MM.1S (cell line): ENCODE data around the gene NGRN.

Experiments
- DNase-seq: peaks from one replicate; pipeline ENCODE4 v3.0.0-alpha.2; 2015
- H2AFZ ChIP-seq: fragments of 300-600 bp; sonication (generic); 2 replicates; pipeline ENCODE4 v1.6.0; 2016; ENCODE audit warnings: antibody characterized with exemption, low read length
- H3F3A ChIP-seq: fragments of 300-600 bp; sonication (generic); 2 replicates; pipeline ENCODE4 v1.6.1; 2016; ENCODE audit warnings: mild to moderate bottlenecking, antibody characterized with exemption, low read length, moderate library complexity, mixed read lengths; ENCODE audit not compliant: insufficient read depth
- H3K27ac ChIP-seq: fragments of 300-600 bp; sonication (generic); 2 replicates; pipeline ENCODE4 v1.5.1; 2016; ENCODE audit warnings: mild to moderate bottlenecking, low read length
- H3K27me3 ChIP-seq: fragments of 300-600 bp; sonication (generic); replicated peaks from 2 replicates; pipeline ENCODE4 v1.6.0; 2016; ENCODE audit warnings: low read length; ENCODE audit not compliant: insufficient read depth
- H3K36me3 ChIP-seq: fragments of 300-600 bp; sonication (generic); replicated peaks from 2 replicates; pipeline ENCODE4 v1.6.1; 2016; ENCODE audit warnings: mild to moderate bottlenecking, low read length, mixed read lengths; ENCODE audit not compliant: insufficient read depth
- H3K4me1 ChIP-seq: fragments of 300-600 bp; sonication (generic); 2 replicates; pipeline ENCODE4 v1.6.1; 2016; ENCODE audit warnings: low read length, mixed read lengths
- H3K4me2 ChIP-seq: fragments of 300-600 bp; sonication (generic); 2 replicates; pipeline ENCODE4 v1.6.0; 2016; ENCODE audit warnings: low read depth, low read length
- H3K4me3 ChIP-seq: fragments of 300-600 bp; sonication (generic); 2 replicates; pipeline ENCODE4 v1.5.1; 2016; ENCODE audit warnings: low read length, mixed read lengths
- H3K79me2 ChIP-seq: fragments of 300-600 bp; sonication (generic); 2 replicates; pipeline ENCODE4 v1.6.1; 2016; ENCODE audit warnings: mixed run types, low read length, mixed read lengths
- H3K9ac ChIP-seq: fragments of 300-600 bp; sonication (generic); 2 replicates; pipeline ENCODE4 v1.6.1; 2016; ENCODE audit warnings: low read length, mixed read lengths
- H3K9me2 ChIP-seq: fragments of 300-600 bp; sonication (generic); replicated peaks from 2 replicates; pipeline ENCODE4 v1.6.1; 2016; ENCODE audit warnings: mild to moderate bottlenecking, low read length, mixed read lengths; ENCODE audit not compliant: insufficient read depth
- H3K9me3 ChIP-seq: fragments of 300-600 bp; sonication (generic); replicated peaks from 2 replicates; pipeline ENCODE4 v1.6.1; 2016; ENCODE audit warnings: mild to moderate bottlenecking, low read length, mixed read lengths; ENCODE audit not compliant: insufficient read depth
- H4K20me1 ChIP-seq: fragments of 300-600 bp; sonication (generic); 2 replicates; pipeline ENCODE4 v1.6.1; 2016; ENCODE audit warnings: mild to moderate bottlenecking, low read length, moderate library complexity, mixed read lengths; ENCODE audit not compliant: insufficient read depth
- EZH2 ChIP-seq: fragments of 300-600 bp; sonication (generic); optimal IDR thresholded peaks from 2 replicates; pipeline ENCODE3; 2017; ENCODE audit warnings: low read depth, mild to moderate bottlenecking, antibody characterized with exemption, low read length, mixed read lengths
- EZH2phosphoT487 ChIP-seq: fragments of 300-600 bp; sonication (generic); IDR thresholded peaks from 2 replicates; pipeline ENCODE4 v1.6.1; 2018; ENCODE audit warnings: antibody characterized with exemption, low read length
- TF ChIP-seq, protein P1 (sequence below): fragments of 300-600 bp; sonication (generic); IDR thresholded peaks from 2 replicates; pipeline ENCODE4 v1.5.1; 2016; ENCODE audit warnings: antibody characterized with exemption, low read length, mixed read lengths

The NGRN gene

GRCh38 chr15:90240856-90241255 is 24.6 kb upstream of the NGRN start:
- no peak for DNase-seq
- Histone ChIP-seq H3K9me2 (no peaks in the 10 kb centered on the region), H3K9ac (no peak overlapping the region), H3K79me2 (no peaks in the 10 kb centered on the region), H3K4me1 (no peaks in the 10 kb centered on the region), H4K20me1 (no peaks in the 10 kb centered on the region), H3K36me3 (no peaks in the 10 kb centered on the region), H3K27me3 (no peaks in the 10 kb centered on the region), H3F3A (no peaks in the 10 kb centered on the region), H3K4me3 (no peak overlapping the region), H3K9me3 (no peaks in the 10 kb centered on the region), H3K27ac (no peak overlapping the region), H3K4me2 (no peak overlapping the region), H2AFZ (no peak overlapping the region)
- TF ChIP-seq EZH2phosphoT487 (no peak), EZH2 (no peak)
- TF ChIP-seq, protein P1, sequence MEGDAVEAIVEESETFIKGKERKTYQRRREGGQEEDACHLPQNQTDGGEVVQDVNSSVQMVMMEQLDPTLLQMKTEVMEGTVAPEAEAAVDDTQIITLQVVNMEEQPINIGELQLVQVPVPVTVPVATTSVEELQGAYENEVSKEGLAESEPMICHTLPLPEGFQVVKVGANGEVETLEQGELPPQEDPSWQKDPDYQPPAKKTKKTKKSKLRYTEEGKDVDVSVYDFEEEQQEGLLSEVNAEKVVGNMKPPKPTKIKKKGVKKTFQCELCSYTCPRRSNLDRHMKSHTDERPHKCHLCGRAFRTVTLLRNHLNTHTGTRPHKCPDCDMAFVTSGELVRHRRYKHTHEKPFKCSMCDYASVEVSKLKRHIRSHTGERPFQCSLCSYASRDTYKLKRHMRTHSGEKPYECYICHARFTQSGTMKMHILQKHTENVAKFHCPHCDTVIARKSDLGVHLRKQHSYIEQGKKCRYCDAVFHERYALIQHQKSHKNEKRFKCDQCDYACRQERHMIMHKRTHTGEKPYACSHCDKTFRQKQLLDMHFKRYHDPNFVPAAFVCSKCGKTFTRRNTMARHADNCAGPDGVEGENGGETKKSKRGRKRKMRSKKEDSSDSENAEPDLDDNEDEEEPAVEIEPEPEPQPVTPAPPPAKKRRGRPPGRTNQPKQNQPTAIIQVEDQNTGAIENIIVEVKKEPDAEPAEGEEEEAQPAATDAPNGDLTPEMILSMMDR: no peak

- no peaks in the 10 kb centered on the region for H3K27me3 ChIP-seq
- no peak overlapping the region for H3K4me2 ChIP-seq
- no peak overlapping the region for H3K4me3 ChIP-seq
- H3K79me2 ChIP-seq: no peaks in the 10 kb centered on the region
- no peaks in the 10 kb centered on the region for H3K9me3 ChIP-seq
- DNase-seq: no peak
- H3K4me1 ChIP-seq: no peaks in the 10 kb centered on the region
- H3F3A ChIP-seq: no peaks in the 10 kb centered on the region
- H3K36me3 ChIP-seq: no peaks in the 10 kb centered on the region
- TF ChIP-seq, protein P1: no peak
- TF ChIP-seq EZH2phosphoT487 (no peak), EZH2 (no peak)
- no peak overlapping the region for H3K9ac ChIP-seq
- H3K27ac ChIP-seq: no peak overlapping the region
- H2AFZ ChIP-seq: no peak overlapping the region
- no peaks in the 10 kb centered on the region for H4K20me1 ChIP-seq
- H3K9me2 ChIP-seq: no peaks in the 10 kb centered on the region
Measured at GRCh38 chr15:90241343-90242192, 23.9 kb upstream of the NGRN start.

DNA sequence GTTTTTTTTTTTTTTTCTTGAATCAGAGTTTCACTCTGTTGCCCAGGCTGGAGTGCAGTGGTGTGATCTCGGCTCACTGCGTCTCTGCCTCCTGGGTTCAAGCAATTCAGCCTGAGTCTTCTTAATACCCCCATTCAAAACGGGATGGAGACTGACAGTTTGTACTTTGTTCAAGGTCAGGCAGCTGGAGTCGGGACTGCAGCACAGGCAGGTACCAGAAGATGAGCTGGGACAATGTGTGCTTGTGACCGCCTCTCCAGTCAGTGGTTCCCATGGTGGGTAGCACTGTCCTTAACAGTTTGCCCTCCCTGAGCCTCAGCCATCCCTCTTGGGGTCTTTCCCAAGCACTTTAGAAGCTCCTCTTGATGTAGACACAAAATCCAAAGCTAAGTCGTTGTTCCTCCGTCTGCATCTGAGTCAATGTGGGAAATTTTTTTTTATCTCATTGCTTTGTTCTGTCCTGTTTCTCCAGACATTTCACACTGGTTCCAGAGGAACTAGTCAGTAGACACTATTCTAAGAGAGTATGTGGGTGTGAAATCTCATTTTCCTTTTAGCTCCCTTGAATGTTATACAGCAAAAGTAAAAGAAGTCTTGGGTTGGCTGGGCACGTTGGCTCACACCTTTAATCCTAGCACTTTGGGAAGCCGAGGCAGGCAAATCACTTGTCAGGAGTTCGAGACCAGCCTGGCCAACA is 21.4 kb upstream of the NGRN start:
- Histone ChIP-seq H3K4me3 (no peak overlapping the region), H3K9me3 (no peaks in the 10 kb centered on the region), H3F3A (no peaks in the 10 kb centered on the region), H3K4me2 (no peak overlapping the region), H3K36me3 (no peaks in the 10 kb centered on the region), H3K4me1 (no peaks in the 10 kb centered on the region), H3K27me3 (no peaks in the 10 kb centered on the region), H3K9ac (no peak overlapping the region), H3K27ac (no peak overlapping the region), H2AFZ (no peak overlapping the region), H3K79me2 (no peaks in the 10 kb centered on the region), H3K9me2 (no peaks in the 10 kb centered on the region), H4K20me1 (no peaks in the 10 kb centered on the region)
- DNase-seq: no peak
- TF ChIP-seq EZH2phosphoT487 (no peak), EZH2 (no peak)
- TF ChIP-seq, protein P1: no peak
